Stimulated activated CD8-positive, alpha-beta memory T cell treated with anti-CD3 and anti-CD28 coated beads, Interleukin-4, amount 100 ng/mL, for 24 hours (primary cell): Measurements from ENCODE around the gene IMPDH1.
"Not testable (repeated sequence)": the region's sequence is repeated elsewhere in the genome, so short reads cannot be mapped to it uniquely, and the experiment has no call there.

ENCODE experiments used
- DNase-seq: peaks from one replicate; pipeline ENCODE4 v3.0.0-alpha.2; 2020; ENCODE audit warnings: low read depth

IMPDH1 gene

DNA sequence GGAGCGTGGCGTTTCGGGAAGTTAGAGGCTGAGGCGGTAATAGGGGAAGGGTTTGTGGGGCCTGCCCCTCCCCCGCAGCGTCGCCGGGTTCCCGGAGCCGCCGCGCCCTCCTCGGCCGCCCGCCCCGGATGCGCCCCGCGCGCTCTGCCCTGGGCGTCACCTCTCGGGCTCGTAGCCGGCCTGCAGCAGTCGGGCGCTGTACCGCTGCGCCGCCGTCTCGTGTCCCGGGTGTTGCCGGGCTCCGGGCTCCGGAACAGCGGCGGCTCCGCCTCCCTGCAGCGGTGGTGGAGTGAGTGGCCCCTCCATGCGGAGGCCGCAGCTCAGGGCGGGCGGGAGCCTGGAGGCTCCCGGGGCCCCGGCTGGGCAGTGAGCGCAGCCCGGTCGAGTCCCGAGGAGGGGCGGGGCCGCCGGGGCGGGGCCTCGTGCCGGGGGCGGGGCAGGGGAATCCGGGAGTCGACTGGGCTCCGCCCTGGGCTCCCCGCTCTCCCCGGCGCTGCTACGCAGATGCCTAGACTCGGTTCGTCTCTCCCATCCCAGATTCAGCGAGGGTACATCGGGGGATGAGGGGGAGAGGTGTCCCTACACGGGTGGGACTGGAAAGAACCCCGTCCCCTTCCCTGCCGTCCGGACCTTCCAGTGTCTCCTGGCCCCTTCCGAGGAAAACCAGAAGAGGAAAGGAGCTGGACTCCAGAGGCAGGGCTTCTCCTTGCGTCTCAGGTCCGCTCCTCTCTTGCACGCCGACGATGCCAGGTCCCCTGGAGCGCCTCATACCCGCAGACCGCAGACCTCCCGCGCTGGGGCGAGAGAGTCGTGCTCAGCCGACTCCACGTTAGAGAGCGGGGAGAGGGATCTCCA is at the start of gene IMPDH1:
IMPDH1 (minus strand) TSS at position 387 of the 855 bp plus-strand sequence; CDS start at position 306, 81 bp downstream.
- peak; percentile 83 for DNase-seq

DNA sequence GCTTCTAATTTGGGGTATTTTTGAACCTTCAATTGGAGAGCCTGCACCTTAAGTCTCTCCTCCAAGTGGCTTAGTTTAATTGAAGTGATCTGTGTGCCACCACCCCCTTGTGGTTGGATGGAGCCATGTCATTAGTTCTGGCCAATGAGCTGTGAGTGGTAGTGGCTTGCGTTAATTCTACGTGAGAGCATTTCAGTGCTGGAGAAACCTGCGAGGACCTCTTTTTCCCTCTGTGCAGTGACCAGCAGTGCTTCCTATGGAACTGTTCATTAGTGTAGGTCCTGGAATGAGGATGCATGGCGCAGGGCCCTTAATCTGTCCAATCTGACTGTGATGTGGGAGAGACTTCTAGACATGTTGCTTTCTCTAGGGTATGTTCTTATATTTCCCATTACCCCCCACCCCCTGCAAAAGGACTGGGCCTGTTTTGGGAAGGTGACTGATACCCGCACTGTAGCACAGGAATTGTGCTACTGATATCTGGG is 49.7 kb upstream of the IMPDH1 start:
- DNase-seq: peak; percentile 33

DNA sequence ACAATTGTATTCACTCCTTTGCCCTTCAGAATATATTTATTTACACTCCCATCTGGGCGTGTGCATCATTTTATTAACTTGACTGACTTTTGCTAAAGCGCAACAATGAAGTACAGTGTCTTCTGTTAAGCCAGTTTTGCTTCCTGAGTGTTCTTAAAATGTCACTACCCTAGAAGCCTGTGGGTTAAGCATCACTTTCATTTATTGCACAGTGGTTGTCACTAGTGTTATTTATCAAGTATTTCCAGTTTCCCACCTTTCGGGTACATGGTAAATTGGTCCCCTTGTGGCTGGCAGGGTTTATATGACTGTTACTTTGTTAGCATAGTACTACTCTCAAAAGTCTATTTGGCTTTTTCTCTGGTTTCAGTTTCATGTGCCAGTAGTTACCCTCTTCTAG is 49.2 kb upstream of the IMPDH1 start:
- no peak for DNase-seq

DNA sequence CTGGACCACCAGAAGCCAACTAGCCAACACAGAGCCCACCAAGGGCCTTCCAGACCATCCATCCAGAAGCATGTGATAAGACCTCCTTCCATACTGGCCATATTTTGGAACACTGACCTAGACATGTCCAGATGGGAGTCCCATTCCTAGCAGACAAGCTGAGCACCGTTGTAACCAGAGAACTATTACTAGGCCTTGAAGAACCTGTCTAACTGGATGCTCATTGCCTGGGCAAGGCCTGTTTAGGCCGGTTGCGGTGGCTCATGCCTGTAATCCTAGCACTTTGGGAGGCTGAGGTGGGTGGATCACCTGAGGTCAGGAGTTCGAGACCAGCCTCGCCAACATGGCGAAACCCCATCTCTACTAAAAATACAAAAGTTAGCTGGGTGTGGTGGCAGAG is 47.6 kb upstream of the IMPDH1 start:
- DNase-seq: not testable (repeated sequence)

DNA sequence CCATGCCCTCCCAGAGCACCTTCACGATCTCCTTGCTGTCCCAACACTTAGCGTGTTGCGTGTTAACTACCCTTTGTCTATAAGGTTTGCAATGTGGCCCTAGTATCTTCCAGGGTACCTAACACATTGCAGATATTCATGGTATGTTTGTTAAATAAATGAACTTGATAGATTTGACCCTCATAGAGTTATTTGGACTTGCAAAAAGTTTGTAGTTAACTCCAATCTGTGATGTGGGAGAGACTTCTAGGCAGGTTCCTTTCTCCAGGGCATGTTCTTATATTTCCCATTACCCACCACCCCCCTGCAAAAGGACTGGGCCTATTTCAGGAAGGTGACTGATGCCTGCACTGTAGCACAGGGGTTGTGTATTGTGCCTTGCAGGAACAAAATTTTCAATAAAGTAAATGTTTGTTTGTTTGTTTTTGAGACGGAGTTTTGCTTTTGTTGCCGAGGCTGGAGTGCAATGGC is 46.5 kb upstream of the IMPDH1 start:
- DNase-seq: no peak

DNA sequence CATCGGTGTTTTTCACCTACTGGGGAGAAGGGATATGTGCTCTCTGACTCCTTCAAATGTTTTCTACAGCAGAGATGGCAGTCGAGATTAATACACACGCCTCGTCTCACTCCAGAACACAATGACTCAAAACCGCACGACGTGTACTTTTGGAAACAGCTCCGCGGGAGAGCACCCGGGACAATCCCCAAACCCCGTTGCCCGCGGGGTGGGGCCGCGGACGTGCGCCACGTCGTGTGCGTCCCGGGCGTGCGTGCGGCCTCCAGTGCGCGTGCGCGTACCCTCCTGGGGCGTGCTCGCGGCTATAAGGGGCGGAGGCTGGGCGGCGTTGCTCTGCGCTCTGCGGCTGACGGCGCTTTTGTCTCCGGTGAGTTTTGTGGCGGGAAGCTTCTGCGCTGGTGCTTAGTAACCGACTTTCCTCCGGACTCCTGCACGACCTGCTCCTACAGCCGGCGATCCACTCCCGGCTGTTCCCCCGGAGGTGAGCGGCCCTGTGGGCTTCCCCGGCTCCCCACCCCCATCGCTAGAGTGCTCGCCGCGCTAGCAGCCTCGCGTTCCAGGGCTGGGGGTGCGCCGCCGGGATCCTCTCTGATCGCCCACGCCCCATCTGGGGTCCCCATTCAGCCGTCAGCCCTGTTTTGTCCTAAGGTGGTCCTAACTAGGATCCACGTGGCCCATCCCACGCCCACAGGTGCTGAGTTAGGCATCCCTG is 45.9 kb upstream of the IMPDH1 start, which contains the start of gene HILPDA:
HILPDA (plus strand) TSS at position 336 of the 712 bp plus-strand sequence. CDS start 1,391 bp downstream, outside the sequence.
- DNase-seq: peak; percentile 91

DNA sequence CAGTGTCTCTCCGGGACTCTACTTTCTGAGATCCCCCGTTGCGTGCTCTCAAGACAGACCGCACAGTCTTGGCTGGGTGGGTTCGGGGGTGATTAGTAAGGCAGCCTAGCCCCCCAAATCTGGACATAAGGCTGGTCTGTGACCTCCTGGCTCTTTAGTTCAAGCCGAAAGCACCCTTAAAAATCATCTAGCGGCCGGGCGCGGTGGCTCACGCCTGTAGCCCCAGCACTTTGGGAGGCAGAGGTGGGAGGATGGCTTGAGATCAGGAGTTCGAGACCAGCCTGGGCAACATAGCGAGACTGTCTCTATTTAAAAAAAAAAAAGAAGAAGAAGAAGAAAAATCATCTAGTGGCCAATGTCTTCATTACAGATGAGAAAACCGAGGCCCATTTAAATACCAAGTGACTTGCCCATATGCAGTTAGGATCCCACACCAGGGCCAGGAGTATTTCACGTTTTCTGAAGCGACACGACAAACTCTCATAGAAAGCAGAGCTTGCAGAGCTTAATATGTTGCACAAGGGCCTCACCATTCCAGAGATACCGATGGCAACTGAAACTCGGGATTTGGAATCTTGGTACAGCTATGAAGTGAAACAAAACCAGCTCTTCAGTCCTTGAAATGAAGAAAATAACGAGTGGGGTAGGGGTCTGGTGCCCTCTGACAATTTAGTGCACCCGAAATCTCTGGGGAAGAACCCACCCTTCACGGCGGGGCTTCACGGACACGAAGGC is 45.2 kb upstream of the IMPDH1 start:
- DNase-seq: no peak

DNA sequence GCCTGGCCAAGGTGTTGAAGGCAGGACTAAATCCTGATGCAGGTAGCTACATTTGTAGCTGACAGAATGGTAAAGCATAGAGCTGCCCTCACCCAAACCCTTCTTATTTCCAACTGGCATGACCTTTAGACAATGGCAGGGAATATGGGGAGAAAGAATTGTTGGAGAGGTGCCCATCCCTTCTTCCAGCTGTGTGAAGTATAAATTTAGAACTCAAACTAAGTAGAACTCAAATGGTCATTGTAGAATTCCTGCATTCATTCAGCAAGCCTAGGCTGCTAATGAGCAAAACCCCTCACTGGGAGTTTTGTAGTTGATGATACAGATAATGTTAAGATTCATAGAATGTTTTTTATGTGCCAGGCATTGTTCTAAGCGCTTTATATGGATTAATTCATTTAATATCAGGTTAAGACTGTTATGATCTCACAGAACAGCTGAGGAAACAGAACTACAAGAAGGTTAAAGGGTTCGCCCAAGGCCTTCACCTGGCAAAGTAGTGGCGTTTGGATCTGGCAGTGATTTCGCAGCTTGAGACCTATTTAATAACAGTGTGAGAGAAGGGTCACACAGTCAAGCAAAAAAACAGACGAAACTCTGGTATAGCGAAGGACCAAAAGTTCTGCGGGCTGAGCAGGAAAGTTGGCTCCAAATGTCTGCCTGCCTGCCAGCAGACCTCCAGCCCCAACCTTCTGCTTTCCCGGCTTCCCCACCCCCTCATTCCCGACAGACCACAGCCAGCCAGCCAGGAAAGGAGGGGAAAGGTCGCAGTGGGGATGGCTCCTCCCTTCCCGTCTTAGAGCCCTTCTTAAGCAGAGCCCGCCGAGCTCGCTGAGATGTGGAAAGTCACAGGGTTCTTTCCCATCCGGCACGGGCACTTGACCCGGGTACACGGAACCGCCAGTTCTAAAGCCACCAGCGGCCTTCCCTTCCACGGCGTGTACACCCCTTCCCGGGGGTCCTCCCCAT is 44.3 kb upstream of the IMPDH1 start:
- no peak for DNase-seq

DNA sequence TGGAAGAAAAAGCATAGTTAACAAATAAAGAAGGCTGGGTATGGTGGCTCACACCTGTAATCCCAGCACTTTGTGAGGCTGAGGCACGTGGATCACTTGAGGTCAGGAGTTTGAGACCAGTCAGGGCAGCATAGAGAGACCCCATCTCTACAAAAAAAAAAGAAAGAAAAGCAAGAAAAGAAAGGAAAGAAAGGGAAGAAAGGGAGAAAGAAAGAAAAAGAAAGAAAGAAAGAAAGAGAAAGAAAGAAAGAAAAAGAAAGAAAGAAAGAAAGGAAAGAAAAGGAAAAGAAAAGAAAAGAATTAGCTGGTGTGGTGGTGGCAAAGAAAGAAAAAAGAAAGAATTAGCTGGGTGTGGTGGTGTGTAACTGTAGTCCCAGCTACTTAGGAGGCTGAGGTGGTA is 42.8 kb upstream of the IMPDH1 start:
- DNase-seq: no peak

DNA sequence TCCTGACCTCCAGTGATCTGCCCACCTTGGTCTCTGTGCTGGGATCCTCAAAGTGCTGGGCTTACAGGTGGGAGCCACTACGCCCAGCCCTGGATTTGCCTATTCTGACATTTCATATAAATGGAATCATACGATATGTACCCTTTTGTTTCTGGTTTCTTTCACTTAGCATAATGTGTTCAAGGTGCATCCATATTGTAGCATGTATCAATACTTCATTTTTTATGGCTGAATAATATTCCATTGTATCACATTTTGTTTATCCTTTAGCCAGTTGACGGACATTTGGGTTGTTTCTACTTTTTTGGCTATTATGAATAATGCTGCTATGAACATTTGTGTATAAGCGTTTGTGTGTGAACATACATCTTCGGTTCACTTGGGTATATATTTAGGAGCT is 41.1 kb upstream of the IMPDH1 start:
- DNase-seq: no peak

DNA sequence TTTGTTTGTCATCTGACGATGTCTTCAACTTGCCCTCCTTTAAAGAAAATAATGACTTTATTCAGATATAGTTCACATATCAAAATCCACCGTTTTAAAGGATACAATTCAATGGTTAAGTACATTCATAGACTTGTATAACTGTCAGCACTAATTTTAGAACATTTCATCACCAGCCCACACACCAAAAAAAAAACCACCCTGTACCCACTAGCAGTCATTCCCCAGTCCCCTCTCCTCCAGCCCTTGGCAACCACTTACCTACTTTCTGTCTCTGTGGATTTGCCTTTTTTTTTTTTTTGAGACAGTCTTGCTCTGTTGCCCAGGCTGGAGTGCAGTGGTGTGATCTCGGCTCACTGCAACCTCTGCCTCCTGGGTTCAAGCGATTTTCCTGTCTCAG is 40.6 kb upstream of the IMPDH1 start:
- DNase-seq: no peak

DNA sequence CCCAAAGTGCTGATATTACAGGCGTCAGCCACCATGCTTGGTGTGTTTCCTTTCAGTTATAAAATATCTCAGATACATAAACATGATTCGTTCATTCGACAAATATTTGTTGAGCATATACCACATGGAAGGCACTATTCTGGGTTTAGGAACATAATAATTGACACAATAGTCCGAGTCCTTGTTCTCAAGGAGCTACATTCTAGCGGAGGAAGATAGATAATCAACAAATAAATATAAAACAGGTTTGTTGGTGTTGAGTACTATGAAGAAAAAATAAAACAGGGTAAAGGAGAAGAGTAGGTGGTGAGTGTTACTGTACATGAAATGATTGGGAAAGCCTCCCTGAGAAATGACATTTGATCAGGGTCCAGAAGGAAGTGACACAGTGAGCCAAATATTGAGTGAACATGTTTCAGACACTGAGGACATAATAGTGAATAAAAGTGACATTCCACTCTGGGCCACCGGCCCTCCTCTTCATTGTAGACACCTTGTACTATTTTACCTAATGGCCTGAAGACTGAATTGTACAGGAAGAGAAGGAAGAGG is 39.0 kb upstream of the IMPDH1 start:
- no peak for DNase-seq

DNA sequence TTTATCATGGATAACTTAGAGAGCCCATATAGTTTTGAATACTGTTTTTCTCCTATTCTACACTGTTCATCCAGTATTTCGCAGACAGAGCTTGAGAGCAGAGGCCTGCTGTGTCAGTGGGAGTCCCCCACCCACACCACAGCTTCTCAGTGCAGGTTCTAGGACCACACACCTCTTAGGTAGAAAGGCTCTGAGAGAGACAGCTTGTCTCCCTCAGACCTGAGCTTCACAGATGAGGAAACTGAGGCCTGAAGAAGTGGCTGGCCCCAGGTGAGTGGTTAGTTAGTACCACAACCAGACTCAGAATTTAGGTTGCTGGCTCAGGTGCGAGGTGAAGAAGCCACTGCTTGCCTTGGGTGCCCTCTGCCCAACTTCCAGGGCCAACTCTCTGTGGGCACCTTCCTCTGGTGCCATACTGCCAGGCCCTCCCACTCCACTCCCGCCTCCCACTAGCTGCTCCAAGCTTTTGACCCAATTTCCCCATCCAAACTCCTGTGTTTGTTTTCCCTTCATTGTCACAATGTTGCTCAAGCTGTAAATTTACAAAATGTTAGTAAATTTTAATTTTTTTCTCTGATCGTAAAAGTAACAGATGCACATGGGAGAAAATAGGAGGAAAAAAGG is 38.3 kb upstream of the IMPDH1 start:
- DNase-seq: no peak

DNA sequence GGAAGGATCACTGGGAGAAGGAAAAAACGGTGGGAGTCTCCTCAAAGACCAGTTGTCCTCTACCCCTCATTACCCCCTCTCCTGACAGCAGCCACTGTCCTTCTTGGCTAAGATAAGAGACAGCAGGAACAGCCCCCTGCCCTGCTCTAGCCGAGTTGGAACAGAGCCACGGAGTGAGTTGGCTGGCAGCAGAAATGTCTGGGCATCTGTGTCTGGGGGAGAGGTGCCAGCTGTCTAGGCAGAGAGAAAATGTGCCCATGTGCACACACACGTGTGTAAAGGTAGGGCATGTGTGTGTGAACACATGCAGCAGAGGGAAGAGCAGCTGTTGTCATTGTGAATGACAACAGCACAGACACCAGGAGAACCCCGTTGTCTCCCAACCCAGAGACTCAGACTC is 36.5 kb upstream of the IMPDH1 start:
- no peak for DNase-seq

DNA sequence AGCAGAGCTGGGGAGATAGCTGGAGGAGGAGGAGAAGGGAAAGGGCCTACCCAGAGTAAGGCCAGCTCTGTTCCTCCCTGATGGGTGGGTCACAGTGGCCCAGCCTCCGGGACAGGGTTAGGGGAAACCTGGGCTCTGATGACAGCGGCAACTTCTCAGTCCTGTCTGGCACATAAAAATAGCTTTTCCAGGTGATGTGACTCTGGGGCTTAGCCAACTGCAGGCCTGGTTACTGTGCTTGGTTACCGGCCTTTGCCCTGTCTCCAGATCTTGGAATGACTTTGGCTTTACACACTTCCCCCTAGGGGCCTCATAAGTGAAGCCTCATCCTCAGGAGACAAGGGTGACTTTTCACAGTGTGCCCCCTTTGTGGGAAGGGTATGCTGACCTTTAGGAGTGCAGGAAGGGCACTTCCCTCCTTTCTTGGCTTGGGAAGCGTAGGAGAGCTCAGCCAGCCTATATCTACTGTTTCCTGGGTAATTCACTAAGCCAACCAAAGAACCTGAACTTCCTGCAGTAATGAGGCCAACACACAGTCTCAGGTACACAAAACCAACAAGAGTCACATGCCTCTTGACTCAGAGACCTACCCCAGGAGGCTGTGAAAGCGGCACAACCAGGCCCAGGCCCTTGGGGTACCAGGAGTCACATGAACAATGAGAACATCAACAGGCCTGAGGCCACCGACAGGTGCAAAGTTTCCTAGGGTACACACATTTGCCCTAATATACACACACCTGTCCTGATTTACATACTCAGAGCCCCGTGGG is 34.2 kb upstream of the IMPDH1 start:
- no peak for DNase-seq

DNA sequence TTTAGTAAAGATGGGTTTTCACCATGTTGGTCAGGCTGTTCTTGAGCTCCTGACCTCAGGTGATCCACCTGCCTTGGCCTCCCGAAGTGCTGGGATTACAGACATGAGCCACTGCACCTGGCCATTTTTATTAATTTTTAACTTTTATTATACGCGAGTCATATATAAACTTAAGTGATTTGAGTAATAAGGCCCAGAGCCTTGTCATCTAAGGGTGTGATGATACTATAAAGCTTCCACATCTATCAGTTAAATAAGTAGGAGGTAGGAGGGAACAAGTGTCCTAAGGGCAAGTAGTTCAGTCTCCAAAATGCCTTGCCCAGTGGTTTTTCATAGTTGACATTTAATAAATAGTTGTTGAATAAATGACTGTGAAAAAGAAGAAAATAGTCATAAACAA is 32.6 kb upstream of the IMPDH1 start:
- no peak for DNase-seq

DNA sequence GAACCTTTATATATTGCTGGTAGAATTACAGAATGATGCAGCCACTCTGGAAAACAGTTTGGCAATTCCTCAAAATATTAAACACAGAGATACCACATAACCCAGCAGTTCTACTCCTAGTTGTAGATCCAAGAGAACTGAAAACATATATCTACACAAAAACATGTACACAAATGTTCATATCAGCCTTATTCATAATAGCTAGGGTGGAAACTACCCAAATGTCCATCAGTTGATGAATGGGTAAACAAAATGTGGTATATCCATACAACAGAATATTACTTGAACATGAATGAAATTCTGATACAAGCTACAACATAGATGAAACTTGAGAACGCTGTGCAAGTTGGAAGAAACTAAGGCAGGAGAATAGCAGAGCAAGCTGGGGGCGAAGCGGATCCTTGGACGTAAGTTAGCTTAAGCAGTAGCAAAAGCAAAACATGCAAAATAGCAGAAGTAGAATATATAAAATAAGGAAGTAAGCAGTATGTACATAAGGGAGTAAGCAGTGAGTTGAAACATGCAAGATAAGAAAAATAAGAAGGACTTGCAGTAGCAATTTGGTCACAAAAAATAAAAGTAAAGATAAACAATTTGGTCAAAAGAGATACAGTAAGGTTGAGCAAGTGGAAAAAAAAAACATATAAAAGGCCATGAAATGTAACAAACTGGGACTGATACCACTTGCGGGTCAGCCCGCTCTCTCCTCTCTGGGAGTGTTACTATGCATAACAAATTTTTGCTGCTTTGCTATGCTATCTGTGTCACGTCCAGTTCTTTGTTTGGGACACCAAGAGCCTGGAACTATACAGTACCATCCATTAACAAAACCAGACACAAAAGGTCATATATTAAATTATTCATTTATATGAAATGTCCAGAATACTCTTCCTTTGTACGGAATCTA is 27.9 kb upstream of the IMPDH1 start:
- no peak for DNase-seq

DNA sequence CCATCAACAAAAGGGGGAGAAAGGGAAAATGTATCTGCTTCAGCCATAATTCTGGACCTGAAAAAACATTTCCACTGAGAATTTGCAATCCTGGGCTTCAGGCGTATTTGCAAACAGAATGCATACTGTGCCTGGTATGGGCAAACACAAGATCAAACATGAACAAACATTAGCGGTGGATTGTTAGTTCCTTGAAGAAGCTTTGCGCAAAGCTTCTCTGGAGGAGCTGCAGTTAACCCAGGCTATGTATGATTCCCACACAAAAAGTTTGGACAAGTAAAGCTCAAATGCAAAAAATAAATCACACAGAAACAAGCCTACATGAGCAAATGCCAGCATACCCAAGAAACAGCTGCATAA is 25.5 kb upstream of the IMPDH1 start:
- no peak for DNase-seq
